Stomach (tissue), 9 donors: ENCODE data around the gene MRPS18C. TPM values are rescaled to one million over a fixed set of nuclear protein-coding genes. Genes with fewer than 3 reads are reported as not detected.
A peak's percentile ranks its signal among the peaks of the same experiment; 100 is the strongest.

Source experiments
- DNase-seq, 2 donors: peaks; one replicate each; pipeline versions ENCODE4 v3.0.0 to v3.0.0-alpha.2; 2013 to 2019
- H3K27ac ChIP-seq, 5 donors: fragments of 200-600 bp in 4 of 5; sonication (generic) in 4 of 5; one replicate each; pipeline ENCODE4 v1.5.1; 2013 to 2019; ENCODE audit warnings: mild to moderate bottlenecking in 1 of 5, moderate library complexity in 1 of 5
- H3K27me3 ChIP-seq, 3 donors: fragments of 200-600 bp; sonication (generic); one replicate each; pipeline ENCODE4 v1.5.1; 2017 to 2019; ENCODE audit warnings: mixed run types in 1 of 3
- H3K36me3 ChIP-seq, 4 donors: fragments of 200-600 bp; sonication (generic); 1 replicate in 3 of 4; 2 replicates in 1 of 4; pipeline ENCODE4 v1.5.1; 2016 to 2019
- H3K4me1 ChIP-seq, 4 donors: fragments of 200-600 bp; sonication (generic); one replicate each; pipeline ENCODE4 v1.5.1; 2016 to 2019
- H3K4me3 ChIP-seq, 4 donors: fragments of 200-600 bp; sonication (generic) in 3 of 4; one replicate each; pipeline ENCODE4 v1.5.1; 2016 to 2019; ENCODE audit warnings: mild to moderate bottlenecking in 1 of 4
- H3K9me3 ChIP-seq, 4 donors: fragments of 200-600 bp; sonication (generic); one replicate each; pipeline ENCODE4 v1.5.1; 2016 to 2019
- EP300 ChIP-seq: sonication (generic); formaldehyde crosslinking; IDR thresholded peaks from one replicate; pipeline ENCODE4 v1.6.1; 2017; ENCODE audit warnings: antibody characterized with exemption
- POLR2A ChIP-seq, 4 donors: fragments of 450-650 bp; IDR thresholded peaks; one replicate each; pipeline ENCODE4 v1.6.1; 2016; ENCODE audit warnings: antibody characterized with exemption in 4 of 4, control low read depth in 2 of 4, mild to moderate bottlenecking in 1 of 4, moderate library complexity in 1 of 4
- POLR2AphosphoS5 ChIP-seq, 3 donors: sonication (generic); formaldehyde crosslinking; IDR thresholded peaks; one replicate each; pipeline ENCODE4 v1.6.1; 2016; ENCODE audit warnings: antibody characterized with exemption in 3 of 3
- whole genome bisulfite sequencing, 5 donors: extraction: QIAGEN DNeasy Blood & Tissue Kit in 3 of 5; methylation state at CpG; one replicate each; pipeline versions ENCODE4 v1.1.5 to v1.1.7; 2013 to 2018; 5-methylcytosine and 5-hydroxymethylcytosine counted together
- intact Hi-C: fragments of 100-400 bp; cut with DNase I; formaldehyde crosslinking; loops from one replicate; pipeline ENCODE4 v1.15.1; 2023; ENCODE audit warnings: low total_unique reads
- polyA plus RNA-seq, 3 donors: library from polyadenylated mRNA; stranded (reverse); fragments of 200-250 nt; gene quantifications; one replicate each; pipeline ENCODE4 v1.2.3, GENCODE V29; 2013
- total RNA-seq, 5 donors: library from RNA; depleted of rRNA; stranded (reverse); fragments of >200 nt; gene quantifications; one replicate each; pipeline versions ENCODE4 v1.1.0 to v1.2.3, GENCODE V29; 2014 to 2016
- TF ChIP-seq, protein P1 (sequence below), 7 experiments: fragments of 450-650 bp in 4 of 7; fragments of 200-600 bp in 3 of 7; sonication (generic) in 3 of 7; IDR thresholded peaks; one replicate each; pipeline ENCODE4 v1.5.1; 2016 to 2019; ENCODE audit warnings: antibody characterized with exemption in 7 of 7, control low read depth in 2 of 7, mild to moderate bottlenecking in 1 of 7
- donor health status: healthy with polysubstance abuse.
- donor health status: Bipolar disorder and iron deficiency.
- donor health status: healthy.

The MRPS18C gene
- total and polyA plus RNA-seq, 8 donors, result 4.3 to 63.6 (median 25.0) TPM

GRCh38 chr4:83456184-83456501, 285 bp downstream of the MRPS18C start:
- TF ChIP-seq, protein P1, sequence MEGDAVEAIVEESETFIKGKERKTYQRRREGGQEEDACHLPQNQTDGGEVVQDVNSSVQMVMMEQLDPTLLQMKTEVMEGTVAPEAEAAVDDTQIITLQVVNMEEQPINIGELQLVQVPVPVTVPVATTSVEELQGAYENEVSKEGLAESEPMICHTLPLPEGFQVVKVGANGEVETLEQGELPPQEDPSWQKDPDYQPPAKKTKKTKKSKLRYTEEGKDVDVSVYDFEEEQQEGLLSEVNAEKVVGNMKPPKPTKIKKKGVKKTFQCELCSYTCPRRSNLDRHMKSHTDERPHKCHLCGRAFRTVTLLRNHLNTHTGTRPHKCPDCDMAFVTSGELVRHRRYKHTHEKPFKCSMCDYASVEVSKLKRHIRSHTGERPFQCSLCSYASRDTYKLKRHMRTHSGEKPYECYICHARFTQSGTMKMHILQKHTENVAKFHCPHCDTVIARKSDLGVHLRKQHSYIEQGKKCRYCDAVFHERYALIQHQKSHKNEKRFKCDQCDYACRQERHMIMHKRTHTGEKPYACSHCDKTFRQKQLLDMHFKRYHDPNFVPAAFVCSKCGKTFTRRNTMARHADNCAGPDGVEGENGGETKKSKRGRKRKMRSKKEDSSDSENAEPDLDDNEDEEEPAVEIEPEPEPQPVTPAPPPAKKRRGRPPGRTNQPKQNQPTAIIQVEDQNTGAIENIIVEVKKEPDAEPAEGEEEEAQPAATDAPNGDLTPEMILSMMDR (IDR thresholded peaks at IDR 0.05), result no peak
- TF ChIP-seq EP300, result no peak
- no peak for TF ChIP-seq POLR2AphosphoS5 (IDR thresholded peaks at IDR 0.05)
- TF ChIP-seq POLR2A (IDR thresholded peaks at IDR 0.05), result no peak
- intact Hi-C loops, result no loop called here
- H3K27me3 ChIP-seq, result no peaks in the 10 kb centered on the region
- H3K4me1 ChIP-seq, result peaks cover 7 to 45% (median 34%) of the 10 kb centered on the region in 4 donors
- 0% methylated on average over 7 of the region's 7 CpGs for WGBS, 5 donors
- H3K27ac ChIP-seq, result peak overlapping the region; percentile 95 to 99 (median 97)
- DNase-seq, result no peak
- H3K9me3 ChIP-seq, result no peaks in the 10 kb centered on the region
- peaks cover 14 to 65% (median 61%) of the 10 kb centered on the region in 4 donors for H3K36me3 ChIP-seq
- peak overlapping the region; percentile 65 to 79 (median 72) for H3K4me3 ChIP-seq

GRCh38 chr4:83473423-83473822, 17.6 kb downstream of the MRPS18C start:
- Histone ChIP-seq H3K9me3 (no peaks in the 10 kb centered on the region), H3K27ac (no peak overlapping the region), H3K27me3 (no peaks in the 10 kb centered on the region), H3K4me3 (no peak overlapping the region), H3K36me3 (peaks cover 0 to 58% (median 50%) of the 10 kb centered on the region in 4 donors), H3K4me1 (no peaks in the 10 kb centered on the region)
- WGBS, 5 donors, result 82 to 99% (median 89%) methylated on average over 4 of the region's 4 CpGs
- no peak for DNase-seq
- TF ChIP-seq POLR2A (IDR thresholded peaks at IDR 0.05) (no peak), POLR2AphosphoS5 (IDR thresholded peaks at IDR 0.05) (no peak), EP300 (no peak)
- TF ChIP-seq, protein P1 (IDR thresholded peaks at IDR 0.05), result no peak
- intact Hi-C loops, result no loop called here

DNA sequence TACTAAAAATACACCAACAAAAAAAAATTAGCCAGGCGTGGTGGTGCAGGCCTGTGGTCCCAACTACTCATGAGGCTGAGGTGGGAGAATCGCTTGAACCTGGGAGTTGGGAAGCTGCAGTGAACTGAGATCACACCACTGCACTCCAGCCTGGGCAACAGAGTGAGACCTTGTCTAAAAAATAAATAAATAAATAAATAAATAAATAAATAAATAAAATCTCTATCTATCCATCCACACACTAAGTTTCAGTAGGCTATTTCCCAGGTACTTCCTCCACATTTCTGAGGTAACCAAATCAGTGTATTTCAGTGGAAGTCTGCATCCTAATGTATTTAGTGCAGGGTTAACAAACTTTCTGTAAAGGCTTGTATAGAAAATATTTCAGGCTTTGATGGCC, 18.1 kb downstream of the MRPS18C start:
- Histone ChIP-seq H3K27me3 (no peaks in the 10 kb centered on the region), H3K9me3 (no peaks in the 10 kb centered on the region), H3K4me1 (no peaks in the 10 kb centered on the region), H3K4me3 (no peak overlapping the region), H3K27ac (no peak overlapping the region), H3K36me3 (peaks cover 0 to 54% (median 46%) of the 10 kb centered on the region in 4 donors)
- no peak for TF ChIP-seq POLR2A (IDR thresholded peaks at IDR 0.05)
- TF ChIP-seq EP300, result no peak
- no peak for TF ChIP-seq POLR2AphosphoS5 (IDR thresholded peaks at IDR 0.05)
- TF ChIP-seq, protein P1 (IDR thresholded peaks at IDR 0.05), result no peak
- intact Hi-C loops, result no loop called here
- no peak for DNase-seq
- 93 to 98% (median 94%) methylated on average over 2 of the region's 2 CpGs for WGBS, 5 donors

GRCh38 chr4:83484500-83485461, 28.9 kb downstream of the MRPS18C start, which contains the start of gene ABRAXAS1:
ABRAXAS1 (minus strand) TSS chr4:83485100; CDS start chr4:83485072, 28 bp downstream.
- peak within 1 kb of the TSS; percentile 69 to 90 (median 82) for H3K4me3 ChIP-seq
- H3K9me3 ChIP-seq, result no peaks in the 10 kb centered on the region
- peak within 1 kb of the TSS; percentile 88 to 95 (median 91) for H3K27ac ChIP-seq
- DNase-seq, result peak; percentile 94 to 98
- intact Hi-C loops, result no loop called here
- TF ChIP-seq EP300 (no peak), POLR2A (IDR thresholded peaks at IDR 0.05) (peak in 1 of 4 donors; percentile 17), POLR2AphosphoS5 (IDR thresholded peaks at IDR 0.05) (peak; percentile 89 to 94 (median 90))
- TF ChIP-seq, protein P1 (IDR thresholded peaks at IDR 0.05), result no peak
- H3K36me3 ChIP-seq, result peaks cover 0 to 9% (median 7%) of the 10 kb centered on the region in 4 donors
- peaks cover 0 to 23% (median 15%) of the 10 kb centered on the region in 4 donors for H3K4me1 ChIP-seq
- no peaks in the 10 kb centered on the region for H3K27me3 ChIP-seq
- 0 to 1% (median 0%) methylated on average over 49 to 93 of the region's 93 CpGs for WGBS, 5 donors
